ENCODE measurements around the gene EIF4G3.
"Not testable (repeated sequence)": the region's sequence is repeated elsewhere in the genome, so short reads cannot be mapped to it uniquely, and the experiment has no call there.

Gene EIF4G3

DNA sequence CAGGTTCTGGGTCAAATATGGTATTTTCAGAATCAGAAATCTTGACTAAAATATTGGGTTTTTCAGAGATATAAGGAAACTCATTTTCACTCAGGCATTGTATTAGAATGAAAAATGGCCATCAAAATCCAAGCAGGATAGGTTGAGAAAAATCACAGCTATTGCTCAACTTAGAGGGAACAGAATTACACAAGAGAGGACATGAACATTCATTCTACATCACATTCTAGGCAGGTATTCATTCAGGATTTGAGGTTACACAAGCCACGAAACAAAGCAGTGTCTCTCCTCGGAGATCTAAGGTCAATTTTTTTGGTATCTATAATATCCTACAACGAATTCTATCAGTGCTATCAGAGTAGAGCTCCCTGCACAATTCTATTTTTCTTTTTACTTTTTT lies 226.0 kb downstream of the EIF4G3 start:
- in situ Hi-C loops (cut with HindIII; ENCODE audit: low pct_ligation_motif_present, low pct_unique_long_range_greater_than_20kb, low sequenced_read_pairs) = no loop called here
- no peak for DNase-seq

DNA sequence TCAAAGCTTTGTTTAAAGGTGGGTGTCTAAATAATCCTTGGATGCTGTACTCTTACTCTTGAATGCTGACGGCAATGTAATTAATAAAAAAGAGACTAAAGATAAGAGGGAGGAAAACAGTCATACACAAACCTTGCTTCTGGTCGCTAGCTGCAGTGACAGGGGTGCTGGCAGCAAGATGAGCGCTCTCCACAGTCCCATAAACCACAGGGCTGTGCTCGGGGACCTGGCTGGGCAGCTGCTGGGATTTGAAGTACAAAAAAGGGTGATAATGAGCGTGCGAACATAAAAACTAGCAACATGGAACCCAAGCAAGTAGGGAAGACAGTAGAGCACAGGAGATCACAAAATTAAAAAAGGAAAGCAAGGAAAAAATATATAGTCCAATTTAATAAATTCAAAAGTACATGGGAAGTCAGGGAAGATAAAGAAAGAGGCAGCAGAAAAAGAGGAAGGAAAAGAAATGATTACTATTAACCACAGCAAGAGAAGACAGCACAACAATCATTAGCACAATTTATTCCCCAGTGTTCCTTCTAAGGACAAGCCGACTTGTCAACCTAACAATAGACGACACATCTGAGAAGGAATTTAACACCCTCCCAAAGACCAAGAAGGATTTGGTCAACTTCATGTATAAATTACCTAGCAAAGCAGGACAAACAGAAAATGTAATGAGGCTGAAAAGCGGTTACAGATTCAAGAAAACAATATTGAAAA lies 226.7 kb downstream of the EIF4G3 start:
- DNase-seq = no peak
- in situ Hi-C loops (cut with HindIII; ENCODE audit: low pct_ligation_motif_present, low pct_unique_long_range_greater_than_20kb, low sequenced_read_pairs) = no loop called here

DNA sequence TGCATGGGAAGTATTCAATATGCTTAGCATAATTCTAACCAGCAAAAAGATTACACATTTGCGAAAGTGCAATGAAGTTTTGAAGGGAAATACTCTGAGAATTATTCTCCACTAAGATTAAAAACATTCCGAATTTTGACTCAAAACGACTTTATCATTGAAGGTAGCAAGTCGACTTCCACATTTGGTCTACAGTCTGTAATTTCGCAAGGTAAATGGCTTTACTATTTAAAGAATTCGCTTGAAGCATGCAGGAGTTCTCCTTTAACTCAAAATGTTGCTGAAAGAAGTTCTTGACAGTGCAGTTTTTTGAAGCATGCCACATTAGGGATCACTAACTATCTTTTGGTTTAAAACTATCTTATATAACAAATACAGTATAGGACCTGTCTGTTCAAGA lies 228.6 kb downstream of the EIF4G3 start:
- no peak for DNase-seq
- in situ Hi-C loops (cut with HindIII; ENCODE audit: low pct_ligation_motif_present, low pct_unique_long_range_greater_than_20kb, low sequenced_read_pairs) = no loop called here

DNA sequence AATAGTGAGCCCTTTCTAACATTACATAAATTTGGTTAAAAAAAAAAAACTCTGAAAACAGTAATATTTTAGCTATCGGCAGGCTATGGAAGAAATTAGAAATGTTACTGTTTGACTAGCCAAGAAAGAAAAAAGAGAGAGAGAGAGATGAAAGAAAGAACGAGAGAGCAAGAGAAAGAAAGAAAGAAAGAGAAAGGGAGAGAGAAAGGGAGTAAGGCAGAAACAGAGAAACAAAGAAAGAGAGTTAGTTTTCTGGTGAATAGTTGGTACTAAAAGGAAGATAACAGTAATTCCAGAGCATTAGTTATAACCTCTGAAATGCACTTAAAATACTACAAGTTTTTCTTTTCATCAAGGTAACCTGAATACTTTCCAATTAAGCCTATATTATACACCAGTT lies 229.3 kb downstream of the EIF4G3 start:
- DNase-seq = no peak
- in situ Hi-C loops (cut with HindIII; ENCODE audit: low pct_ligation_motif_present, low pct_unique_long_range_greater_than_20kb, low sequenced_read_pairs) = no loop called here

DNA sequence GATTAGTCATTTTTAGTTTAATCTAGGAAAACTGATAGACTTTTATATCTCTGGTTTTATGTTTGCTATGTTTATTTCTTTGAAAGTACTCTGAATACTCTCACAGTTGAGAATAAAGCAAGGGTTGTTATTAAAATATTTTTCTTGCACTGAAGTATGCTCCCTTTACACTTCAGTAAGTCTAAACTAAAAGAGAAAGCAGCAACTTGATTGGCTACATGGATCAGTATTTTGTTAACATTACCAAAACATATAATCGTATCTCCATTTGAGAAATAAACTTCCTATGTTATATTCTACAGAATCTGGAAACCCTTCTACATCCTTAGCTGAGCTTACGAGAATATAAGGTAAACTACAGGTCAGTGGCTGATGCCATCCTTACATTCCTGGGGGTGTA lies 240.1 kb downstream of the EIF4G3 start:
- in situ Hi-C loops (cut with HindIII; ENCODE audit: low pct_ligation_motif_present, low pct_unique_long_range_greater_than_20kb, low sequenced_read_pairs) = no loop called here
- DNase-seq = peak; percentile 23

DNA sequence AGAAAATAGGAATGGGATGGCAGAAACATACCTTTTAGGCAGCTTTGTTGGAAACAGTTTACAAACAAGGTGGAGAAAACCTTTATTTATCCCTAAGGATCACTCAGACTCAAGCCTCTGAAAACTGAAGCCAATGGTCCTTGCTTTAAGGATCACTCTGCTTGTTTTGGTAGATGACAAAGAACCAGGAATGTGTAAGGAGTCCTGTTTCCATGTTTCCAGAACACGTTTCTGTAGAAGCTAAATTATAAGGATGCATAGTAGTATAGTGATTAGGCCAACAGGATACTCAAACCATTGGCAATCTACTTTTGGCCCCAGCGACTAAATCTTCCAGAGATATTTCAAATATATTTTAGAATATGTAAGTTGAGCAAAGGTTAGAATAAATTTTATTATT lies 240.5 kb downstream of the EIF4G3 start:
- in situ Hi-C loops (cut with HindIII; ENCODE audit: low pct_ligation_motif_present, low pct_unique_long_range_greater_than_20kb, low sequenced_read_pairs) = no loop called here

DNA sequence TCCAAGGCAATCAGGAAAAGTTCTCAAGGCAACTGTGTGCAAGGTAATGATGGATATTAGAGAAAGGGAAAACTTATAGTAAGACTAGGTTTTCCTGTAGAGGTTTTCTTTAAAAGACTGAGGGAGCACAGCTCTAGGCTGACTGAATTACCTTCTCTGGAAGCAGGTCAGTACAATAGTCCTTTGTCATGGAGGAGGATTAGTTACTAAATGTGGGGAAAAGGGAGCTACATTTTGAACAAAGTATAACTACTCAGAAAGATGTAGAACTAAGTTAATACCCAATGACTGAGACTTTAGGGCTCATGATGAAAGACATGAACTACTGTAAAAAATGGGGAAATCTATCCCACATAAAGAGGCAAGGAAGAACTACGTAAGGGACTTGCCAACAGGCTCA lies 241.0 kb downstream of the EIF4G3 start:
- DNase-seq = no peak
- in situ Hi-C loops (cut with HindIII; ENCODE audit: low pct_ligation_motif_present, low pct_unique_long_range_greater_than_20kb, low sequenced_read_pairs) = no loop called here

More for the DNA sequence above, 240.5 kb downstream of the EIF4G3 start:
- no peak for DNase-seq

DNA sequence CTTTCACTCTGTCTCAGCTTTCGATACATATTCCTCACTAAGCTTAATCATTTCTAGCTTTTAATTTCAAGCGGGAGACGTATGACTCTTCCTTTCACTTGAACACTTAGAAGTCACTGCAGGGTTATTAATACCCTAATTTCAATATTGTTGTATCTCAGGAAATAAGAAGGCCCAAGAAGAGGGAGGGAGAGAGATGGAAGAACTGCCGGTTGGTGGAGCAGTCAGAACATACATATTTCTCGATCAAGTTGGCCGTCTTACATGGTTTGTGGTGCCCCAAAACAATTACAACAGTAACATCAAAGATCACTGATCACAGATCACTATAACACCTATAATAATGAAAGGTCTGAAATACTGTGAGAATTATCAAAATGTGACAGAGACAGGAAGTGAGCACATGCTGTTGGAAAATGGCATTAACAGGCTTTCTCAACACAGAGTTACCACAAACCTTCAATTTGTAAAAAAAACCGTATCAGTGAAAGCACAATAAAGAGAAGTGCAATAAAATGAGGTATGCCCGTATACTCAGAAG lies 244.2 kb downstream of the EIF4G3 start:
- in situ Hi-C loops (cut with HindIII; ENCODE audit: low pct_ligation_motif_present, low pct_unique_long_range_greater_than_20kb, low sequenced_read_pairs) = no loop called here

DNA sequence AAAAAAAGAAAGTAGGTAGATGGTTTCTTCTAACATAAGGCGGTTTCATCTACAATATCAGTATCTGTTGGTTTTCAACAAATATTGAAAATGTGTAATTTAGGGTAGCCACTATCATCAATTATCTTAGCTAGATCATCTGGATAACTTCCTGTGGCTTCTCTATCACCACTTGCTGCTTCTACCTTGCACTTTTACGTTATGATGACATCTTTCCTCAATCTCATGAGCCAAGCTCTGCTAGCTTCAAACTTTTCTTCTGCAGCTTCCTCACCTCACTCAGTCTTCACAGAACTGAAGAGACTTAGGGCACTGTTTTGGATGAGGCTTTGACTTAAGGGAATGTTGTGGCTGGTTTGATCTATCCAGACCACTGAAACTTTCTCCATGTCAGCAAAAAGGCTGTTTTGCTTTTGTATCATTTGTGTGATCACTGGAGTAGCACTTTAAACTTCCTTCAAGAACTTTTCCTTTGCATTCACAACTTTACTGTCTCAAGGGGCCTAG lies 244.7 kb downstream of the EIF4G3 start:
- in situ Hi-C loops (cut with HindIII; ENCODE audit: low pct_ligation_motif_present, low pct_unique_long_range_greater_than_20kb, low sequenced_read_pairs) = no loop called here
- no peak for DNase-seq

More for the DNA sequence above, 244.2 kb downstream of the EIF4G3 start:
- no peak for DNase-seq

DNA sequence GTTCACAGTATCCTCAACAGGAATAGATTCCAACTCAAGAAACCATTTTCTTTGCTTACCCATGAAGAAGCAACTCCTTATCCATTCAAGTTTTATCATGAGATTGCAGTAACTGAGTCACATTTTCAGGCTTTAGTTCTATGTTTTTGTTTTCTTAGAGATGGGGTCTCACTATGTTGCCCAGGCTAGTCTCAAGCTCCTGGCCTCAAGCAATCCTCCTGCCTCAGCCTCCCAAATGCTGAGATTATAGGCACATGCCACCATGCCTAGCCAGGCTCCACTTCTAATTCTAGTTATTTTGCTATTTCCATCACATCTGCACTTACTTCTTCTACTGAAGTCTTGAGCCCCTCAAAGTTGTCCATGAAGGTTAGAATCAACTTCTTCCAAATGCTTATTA lies 246.3 kb downstream of the EIF4G3 start:
- DNase-seq = no peak
- in situ Hi-C loops (cut with HindIII; ENCODE audit: low pct_ligation_motif_present, low pct_unique_long_range_greater_than_20kb, low sequenced_read_pairs) = no loop called here

DNA sequence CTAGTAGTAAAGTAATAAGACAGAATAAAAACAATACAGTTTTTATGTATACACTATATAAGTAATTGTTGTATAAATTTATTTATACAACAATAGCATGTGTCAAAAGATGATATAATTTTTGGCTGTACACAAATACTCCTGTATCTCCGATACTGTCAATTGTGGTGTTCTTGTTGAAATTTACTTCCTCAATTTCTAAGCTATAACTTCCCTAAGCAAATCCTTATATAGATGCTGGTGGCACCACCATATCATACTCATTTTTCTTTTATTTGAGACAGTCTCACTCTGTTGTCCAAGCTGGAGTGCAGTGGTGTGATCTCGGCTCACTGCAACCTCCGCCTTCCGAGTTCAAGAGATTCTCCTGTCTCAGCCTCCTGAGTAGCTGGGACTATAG lies 248.6 kb downstream of the EIF4G3 start:
- no peak for DNase-seq
- in situ Hi-C loops (cut with HindIII; ENCODE audit: low pct_ligation_motif_present, low pct_unique_long_range_greater_than_20kb, low sequenced_read_pairs) = no loop called here

DNA sequence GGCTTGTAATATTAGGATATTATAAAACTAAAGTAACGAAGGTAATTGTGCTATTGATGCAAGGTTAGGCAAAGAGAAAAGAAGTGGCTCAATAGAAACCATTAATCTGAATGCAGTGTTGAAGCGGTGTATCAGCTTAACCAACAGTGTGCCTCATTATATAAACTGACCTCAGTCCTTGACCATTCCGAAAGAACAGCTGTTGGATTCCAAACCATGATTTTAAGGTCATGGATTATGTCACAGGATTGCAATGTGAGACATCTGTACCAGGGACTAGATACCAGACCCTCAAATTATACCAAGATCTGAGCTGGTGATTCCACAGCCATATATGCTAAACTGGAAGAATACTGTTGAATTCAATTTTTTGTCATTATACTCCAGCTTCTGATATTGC lies 255.4 kb downstream of the EIF4G3 start:
- in situ Hi-C loops (cut with HindIII; ENCODE audit: low pct_ligation_motif_present, low pct_unique_long_range_greater_than_20kb, low sequenced_read_pairs) = no loop called here
- DNase-seq = no peak

DNA sequence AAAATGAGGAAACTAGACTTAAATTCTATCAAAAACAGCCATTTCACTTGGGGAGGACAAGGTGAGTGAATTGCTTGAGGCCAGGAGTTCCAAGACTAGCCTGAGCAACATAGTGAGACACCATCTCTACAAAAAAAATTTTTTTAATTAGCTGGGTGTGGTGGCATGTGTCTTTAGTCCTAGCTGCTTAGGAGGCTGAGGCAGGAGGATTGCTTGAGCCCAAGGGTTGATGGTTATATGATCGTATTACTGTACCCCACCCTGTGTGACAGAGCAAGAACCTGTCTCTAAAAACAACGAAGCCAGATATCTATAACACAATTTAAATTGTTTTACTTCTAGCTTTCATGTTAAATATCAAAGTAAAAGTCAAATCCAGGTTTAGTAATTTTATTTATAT lies 263.5 kb downstream of the EIF4G3 start:
- in situ Hi-C loops (cut with HindIII; ENCODE audit: low pct_ligation_motif_present, low pct_unique_long_range_greater_than_20kb, low sequenced_read_pairs) = no loop called here
- no peak for DNase-seq

DNA sequence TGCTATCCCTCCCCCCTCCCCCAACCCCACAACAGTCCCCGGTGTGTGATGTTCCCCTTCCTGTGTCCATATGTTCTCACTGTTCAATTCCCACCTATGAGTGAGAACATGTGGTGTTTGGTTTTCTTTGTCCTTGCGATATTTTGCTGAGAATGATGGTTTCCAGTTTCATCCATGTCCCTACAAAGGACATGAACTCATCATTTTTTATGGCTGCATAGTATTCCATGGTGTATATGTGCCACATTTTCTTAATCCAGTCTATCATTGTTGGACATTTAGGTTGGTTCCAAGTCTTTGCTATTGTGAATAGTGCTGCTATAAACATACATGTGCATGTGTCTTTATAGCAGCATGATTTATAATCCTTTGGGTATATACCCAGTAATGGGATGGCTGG lies 269.2 kb downstream of the EIF4G3 start:
- DNase-seq; in situ Hi-C loops (cut with HindIII; ENCODE audit: low pct_ligation_motif_present, low pct_unique_long_range_greater_than_20kb, low sequenced_read_pairs): not testable (repeated sequence)

DNA sequence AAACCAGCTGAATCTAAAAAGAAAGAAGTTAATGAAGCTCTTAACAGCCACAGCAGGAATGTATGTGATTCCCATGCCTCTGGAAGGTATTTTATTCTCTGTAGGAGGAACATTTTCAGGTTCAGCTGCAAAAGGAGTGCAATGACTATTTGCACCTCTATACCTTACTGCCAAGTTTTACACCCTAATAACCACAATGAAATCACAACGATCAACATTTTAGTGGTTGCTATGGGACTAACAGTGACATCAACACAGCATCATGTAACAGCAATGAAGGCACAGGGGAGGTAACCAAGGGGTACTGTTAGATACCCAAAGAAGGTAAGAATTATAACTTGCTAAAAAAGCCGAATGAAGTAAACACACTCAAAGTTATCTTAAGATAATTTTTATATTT lies 273.3 kb downstream of the EIF4G3 start:
- DNase-seq = peak; percentile 5
- in situ Hi-C loops (cut with HindIII; ENCODE audit: low pct_ligation_motif_present, low pct_unique_long_range_greater_than_20kb, low sequenced_read_pairs) = no loop called here

DNA sequence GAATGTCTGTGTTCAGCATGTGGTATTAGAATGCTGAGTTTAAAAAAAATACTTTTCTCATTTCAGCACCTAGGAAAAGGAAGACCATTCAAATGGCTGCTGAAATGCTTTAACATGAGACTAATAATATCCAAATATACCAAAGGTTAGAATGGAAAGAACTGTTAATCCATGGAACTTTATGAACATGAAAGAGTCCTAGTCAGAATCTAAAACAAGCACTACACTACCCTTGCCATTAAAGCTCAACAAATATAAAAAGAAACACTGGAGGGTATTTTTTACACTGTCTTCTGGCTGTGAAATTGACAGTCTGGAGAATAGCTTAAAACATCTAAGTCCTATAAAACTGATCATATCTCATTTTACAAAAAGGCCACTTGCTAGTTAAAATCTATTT lies 276.6 kb downstream of the EIF4G3 start:
- in situ Hi-C loops (cut with HindIII; ENCODE audit: low pct_ligation_motif_present, low pct_unique_long_range_greater_than_20kb, low sequenced_read_pairs) = no loop called here
- no peak for DNase-seq

DNA sequence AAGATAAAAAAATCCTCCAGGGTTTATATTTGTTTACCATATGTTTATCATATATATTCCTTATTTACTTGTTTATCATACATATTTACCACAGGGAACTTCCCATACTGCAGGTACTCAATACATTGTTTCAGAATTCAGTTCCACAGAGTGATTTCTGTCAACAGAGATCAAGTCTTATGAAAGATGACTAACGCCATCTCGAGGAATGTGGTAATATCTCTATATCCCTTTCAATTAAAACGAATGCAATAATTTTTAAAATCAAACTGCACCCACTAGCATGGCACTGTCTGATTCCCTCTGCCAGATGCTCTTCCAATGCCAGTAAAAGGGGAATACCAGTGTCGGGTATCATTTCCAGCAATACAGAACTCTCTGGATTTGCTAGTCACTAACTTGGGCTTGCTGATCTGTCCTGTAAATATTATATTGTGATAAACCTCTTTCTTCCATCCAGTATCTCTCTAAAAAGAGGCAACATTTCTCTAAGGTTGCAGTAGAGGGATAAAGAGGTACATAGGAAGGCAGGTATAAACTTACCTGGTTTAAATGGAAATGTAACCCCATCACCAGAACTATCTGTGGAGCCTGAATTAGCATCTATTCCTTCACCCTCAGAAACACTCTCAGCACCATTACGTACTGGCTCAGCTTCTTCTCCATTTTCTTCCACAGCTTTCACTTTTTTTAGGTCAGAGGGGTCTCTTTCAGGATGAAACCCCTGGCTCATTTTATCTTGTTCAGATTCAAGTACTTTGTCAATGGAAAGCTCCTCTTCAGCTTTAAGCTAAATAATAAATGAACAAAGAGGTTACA lies 277.3 kb downstream of the EIF4G3 start:
- in situ Hi-C loops (cut with HindIII; ENCODE audit: low pct_ligation_motif_present, low pct_unique_long_range_greater_than_20kb, low sequenced_read_pairs) = no loop called here
- no peak for DNase-seq

DNA sequence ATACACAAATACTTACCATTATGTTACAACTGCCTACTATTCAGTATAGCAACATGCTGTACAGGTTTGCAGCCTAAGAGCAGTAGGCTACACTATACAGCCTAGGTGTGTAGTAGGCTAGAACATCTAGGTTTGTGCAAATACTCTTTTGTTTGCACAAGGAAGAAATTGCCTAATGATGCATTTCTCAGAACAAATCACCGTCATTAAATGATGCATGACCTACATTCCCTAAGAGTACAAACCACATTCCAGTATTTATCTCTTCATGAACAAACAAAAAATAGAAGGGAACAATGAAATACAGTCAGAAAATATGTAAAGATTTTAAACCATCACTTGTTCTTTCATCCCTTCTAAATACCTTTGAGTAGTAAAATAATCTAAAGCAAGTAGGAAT lies 279.9 kb downstream of the EIF4G3 start:
- peak; percentile 15 for DNase-seq
- in situ Hi-C loops (cut with HindIII; ENCODE audit: low pct_ligation_motif_present, low pct_unique_long_range_greater_than_20kb, low sequenced_read_pairs) = no loop called here

DNA sequence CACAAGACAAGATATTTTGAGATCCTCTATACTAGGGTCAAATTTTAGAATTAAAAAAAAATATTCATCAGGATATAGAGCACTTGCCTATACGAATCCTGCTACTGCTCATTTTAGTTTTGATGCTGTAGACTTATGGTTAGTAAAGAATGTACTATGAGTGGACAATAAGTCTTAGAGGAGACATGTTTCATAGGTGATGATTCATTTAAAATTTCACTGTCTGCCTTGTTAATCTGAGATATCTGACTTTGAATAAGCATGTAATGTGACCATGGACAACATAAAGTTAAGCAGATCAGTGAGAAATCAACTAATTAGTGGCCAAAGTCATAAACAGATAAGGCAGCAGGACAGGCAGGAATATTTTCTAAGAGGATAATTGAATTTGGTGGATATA lies 282.8 kb downstream of the EIF4G3 start:
- DNase-seq = no peak
- in situ Hi-C loops (cut with HindIII; ENCODE audit: low pct_ligation_motif_present, low pct_unique_long_range_greater_than_20kb, low sequenced_read_pairs) = no loop called here

DNA sequence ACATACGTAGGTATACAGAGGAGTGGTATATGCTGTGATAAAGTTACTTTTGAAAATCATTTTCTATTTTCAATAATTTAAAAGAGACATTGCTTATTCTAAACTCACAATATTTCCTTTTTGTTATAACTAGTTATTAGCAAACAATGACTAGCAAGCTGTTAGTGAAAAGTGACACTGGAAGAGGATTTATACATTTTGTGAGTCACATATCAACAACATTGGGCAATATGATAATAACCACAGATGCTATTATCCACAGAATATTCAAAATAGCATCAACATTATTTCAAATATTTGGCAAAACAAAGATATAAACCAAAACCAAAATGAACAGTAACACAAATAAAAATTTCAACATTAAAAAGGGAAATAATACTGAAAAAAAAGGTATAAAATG lies 285.6 kb downstream of the EIF4G3 start:
- in situ Hi-C loops (cut with HindIII; ENCODE audit: low pct_ligation_motif_present, low pct_unique_long_range_greater_than_20kb, low sequenced_read_pairs) = no loop called here
- no peak for DNase-seq
